ENCODE measurements around the gene B4GALT5.
"Not testable (repeated sequence)": the region's sequence is repeated elsewhere in the genome, so short reads cannot be mapped to it uniquely, and the experiment has no call there.

GRCh38 chr20:49617394-49617793 lies 96.3 kb downstream of the B4GALT5 start:
- TF ChIP-seq CTCF (optimal IDR thresholded peaks at IDR 0.05 in 1 of 3, IDR thresholded peaks at IDR 0.05 in 1 of 3, conservative IDR thresholded peaks at IDR 0.05 in 1 of 3; ENCODE audit: extremely low read depth in 1 of 3, insufficient read depth in 2 of 3, low read length in 3 of 3); EZH2 (IDR thresholded peaks at IDR 0.05; ENCODE audit: low read length): not testable (repeated sequence)
